PC-9 (cell line): Measurements from ENCODE around the gene RNF43. TPM values are rescaled to one million over a fixed set of nuclear protein-coding genes. Genes with fewer than 3 reads are reported as not detected.

Experiments used
- BruUV-seq: library from RNA; stranded (reverse); fragments of 400-500 nt; replicated peaks from 2 replicates; lab custom pipeline; 2021; lab: Mats Ljungman, UMichigan
- CTCF ChIA-PET: fragments of 300-600 bp; sonication (Branson Sonifier 250); formaldehyde crosslinking; loops from one replicate; lab custom pipeline; 2022; ENCODE audit warnings: antibody characterized with exemption; lab: Charles Lee
- POLR2A ChIA-PET: fragments of 300-600 bp; sonication (Branson Sonifier 250); formaldehyde crosslinking; loops from one replicate; lab custom pipeline; 2022; ENCODE audit warnings: antibody characterized with exemption; ENCODE audit not compliant: unreplicated experiment; lab: Charles Lee
- DNase-seq, 2 experiments: peaks; one replicate each; pipeline versions ENCODE4 v3.0.0 to v3.0.0-alpha.2; 2015 to 2022; ENCODE audit warnings: mixed read lengths in 1 of 2
- H2AFZ ChIP-seq: fragments of 200-600 bp; sonication (generic); 2 replicates; pipeline ENCODE4 v1.8.1; 2017; ENCODE audit warnings: antibody characterized with exemption
- H3F3A ChIP-seq: fragments of 200-600 bp; sonication (generic); 2 replicates; pipeline ENCODE4 v1.8.1; 2017; ENCODE audit warnings: antibody characterized with exemption, mild to moderate bottlenecking, low read depth; ENCODE audit not compliant: insufficient read depth
- H3K27ac ChIP-seq: fragments of 200-600 bp; sonication (generic); 2 replicates; pipeline ENCODE4 v1.6.1; 2016; ENCODE audit warnings: mixed run types
- H3K27me3 ChIP-seq: fragments of 200-600 bp; sonication (generic); 2 replicates; pipeline ENCODE4 v1.6.1; 2016; ENCODE audit warnings: low read depth, mixed run types; ENCODE audit not compliant: insufficient read depth
- H3K36me3 ChIP-seq: fragments of 200-600 bp; sonication (generic); 2 replicates; pipeline ENCODE4 v1.6.1; 2016; ENCODE audit warnings: low read depth, mixed run types
- H3K4me1 ChIP-seq: fragments of 200-600 bp; sonication (generic); replicated peaks from 2 replicates; pipeline ENCODE4 v1.6.1; 2016; ENCODE audit warnings: mixed run types; ENCODE audit not compliant: insufficient read depth
- H3K4me2 ChIP-seq: fragments of 200-600 bp; sonication (generic); 2 replicates; pipeline ENCODE4 v1.6.1; 2017; ENCODE audit warnings: mixed run types
- H3K4me3 ChIP-seq: fragments of 200-600 bp; sonication (generic); 2 replicates; pipeline ENCODE4 v1.6.1; 2016; ENCODE audit warnings: mixed run types
- H3K79me2 ChIP-seq: fragments of 200-600 bp; sonication (generic); 2 replicates; pipeline ENCODE4 v1.6.1; 2017; ENCODE audit warnings: low read depth, mixed run types
- H3K9me2 ChIP-seq: fragments of 200-600 bp; sonication (generic); 2 replicates; pipeline ENCODE4 v1.8.1; 2017; ENCODE audit warnings: mild to moderate bottlenecking; ENCODE audit not compliant: insufficient read depth
- H3K9me3 ChIP-seq: fragments of 200-600 bp; sonication (generic); 2 replicates; pipeline ENCODE4 v1.8.1; 2016; ENCODE audit warnings: low read depth; ENCODE audit not compliant: insufficient read depth
- H4K20me1 ChIP-seq: fragments of 200-600 bp; sonication (generic); 2 replicates; pipeline ENCODE4 v1.8.1; 2017; ENCODE audit not compliant: insufficient read depth
- EZH2 ChIP-seq: fragments of 200-600 bp; sonication (generic); IDR thresholded peaks from 2 replicates; pipeline ENCODE4 v1.8.0; 2017; ENCODE audit warnings: antibody characterized with exemption, low read depth
- intact Hi-C: fragments of 100-400 bp; cut with micrococcal nuclease; formaldehyde crosslinking; loops from one replicate; pipeline ENCODE4 v1.10.0; 2022; ENCODE audit not compliant: unreplicated experiment
- total RNA-seq: library from RNA; stranded (reverse); gene quantifications from 2 replicates; pipeline ENCODE4 v1.2.3, GENCODE V29; 2021
- TF ChIP-seq, protein P1 (sequence below): fragments of 200-600 bp; sonication (generic); conservative IDR thresholded peaks from 2 replicates; pipeline ENCODE4 v1.6.1; 2017; ENCODE audit warnings: mixed run types, antibody characterized with exemption, mild to moderate bottlenecking, moderate library complexity

Gene RNF43
- total RNA-seq, 1 experiment from 2014 or later = 0.33 TPM

DNA sequence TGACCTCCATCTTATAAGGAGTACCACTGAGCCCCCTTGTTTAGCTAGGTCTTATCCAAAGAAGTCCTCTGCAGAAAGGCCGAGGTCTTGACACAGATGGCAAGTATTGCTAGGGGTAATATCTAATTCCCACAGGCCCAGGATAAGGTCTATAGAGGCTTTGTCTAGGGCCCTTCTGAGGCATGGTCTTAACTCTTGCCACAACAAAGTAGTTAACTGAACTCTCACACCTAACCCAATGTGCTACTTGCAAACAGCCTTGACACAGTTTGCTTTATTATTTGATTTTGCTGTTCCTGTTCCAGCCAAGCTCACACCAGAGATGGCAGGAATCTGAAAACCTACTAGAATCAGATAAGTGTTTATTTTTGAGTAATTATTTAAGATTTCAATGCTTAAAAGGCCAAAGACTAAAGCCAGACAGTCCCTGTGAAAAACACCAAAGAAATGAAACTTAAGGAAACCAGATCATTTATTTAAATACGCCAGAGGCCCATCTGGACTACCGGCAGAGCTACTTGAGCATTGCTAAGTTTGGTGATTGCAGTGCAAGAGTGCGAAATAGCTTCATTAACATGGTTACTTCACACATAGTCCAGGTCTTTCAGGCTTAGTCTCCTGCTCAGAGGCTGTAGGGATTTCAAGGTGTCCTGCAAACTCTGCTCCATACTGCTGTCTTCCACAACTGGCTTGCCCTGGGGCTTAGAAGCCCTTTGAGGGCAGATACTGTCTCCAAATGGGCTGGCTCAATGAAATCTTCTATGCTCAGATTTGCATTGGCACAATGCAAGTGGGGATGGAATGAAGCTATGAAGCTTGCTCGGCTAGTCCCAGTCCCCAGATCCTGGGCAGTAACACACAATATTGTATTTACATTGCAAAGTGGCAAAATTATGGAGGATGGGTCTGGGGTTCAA is 36.9 kb downstream of the RNF43 start:
- no peaks in the 10 kb centered on the region for H3K79me2 ChIP-seq
- H2AFZ ChIP-seq = no peak overlapping the region
- H3K4me1 ChIP-seq = peaks cover 23% of the 10 kb centered on the region
- H3K9me2 ChIP-seq = no peaks in the 10 kb centered on the region
- H3K9me3 ChIP-seq = no peaks in the 10 kb centered on the region
- intact Hi-C loops = no loop called here
- no peak overlapping the region for H3K4me3 ChIP-seq
- CTCF ChIA-PET = interaction anchor here (0.5 kb wide), 2 partner anchors 38 to 134 kb away, joined by 3 to 6 read pairs; no protein-coding TSS in a partner anchor
- H3K36me3 ChIP-seq = no peaks in the 10 kb centered on the region
- H3K27me3 ChIP-seq = peaks cover 46% of the 10 kb centered on the region
- H4K20me1 ChIP-seq = no peaks in the 10 kb centered on the region
- DNase-seq = no peak
- no TSS peak for BruUV-seq
- H3F3A ChIP-seq = 0 out of 2 replicates have a peak, but pooled peaks cover 5% of the 10 kb centered on the region
- no peak overlapping the region for H3K4me2 ChIP-seq
- POLR2A ChIA-PET = interaction anchor here (0.6 kb wide), 1 partner anchor 25 kb away, joined by 6 read pairs; no protein-coding TSS in a partner anchor
- H3K27ac ChIP-seq = no peak overlapping the region
- TF ChIP-seq EZH2 = no peak
- TF ChIP-seq, protein P1, sequence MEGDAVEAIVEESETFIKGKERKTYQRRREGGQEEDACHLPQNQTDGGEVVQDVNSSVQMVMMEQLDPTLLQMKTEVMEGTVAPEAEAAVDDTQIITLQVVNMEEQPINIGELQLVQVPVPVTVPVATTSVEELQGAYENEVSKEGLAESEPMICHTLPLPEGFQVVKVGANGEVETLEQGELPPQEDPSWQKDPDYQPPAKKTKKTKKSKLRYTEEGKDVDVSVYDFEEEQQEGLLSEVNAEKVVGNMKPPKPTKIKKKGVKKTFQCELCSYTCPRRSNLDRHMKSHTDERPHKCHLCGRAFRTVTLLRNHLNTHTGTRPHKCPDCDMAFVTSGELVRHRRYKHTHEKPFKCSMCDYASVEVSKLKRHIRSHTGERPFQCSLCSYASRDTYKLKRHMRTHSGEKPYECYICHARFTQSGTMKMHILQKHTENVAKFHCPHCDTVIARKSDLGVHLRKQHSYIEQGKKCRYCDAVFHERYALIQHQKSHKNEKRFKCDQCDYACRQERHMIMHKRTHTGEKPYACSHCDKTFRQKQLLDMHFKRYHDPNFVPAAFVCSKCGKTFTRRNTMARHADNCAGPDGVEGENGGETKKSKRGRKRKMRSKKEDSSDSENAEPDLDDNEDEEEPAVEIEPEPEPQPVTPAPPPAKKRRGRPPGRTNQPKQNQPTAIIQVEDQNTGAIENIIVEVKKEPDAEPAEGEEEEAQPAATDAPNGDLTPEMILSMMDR = no peak

DNA sequence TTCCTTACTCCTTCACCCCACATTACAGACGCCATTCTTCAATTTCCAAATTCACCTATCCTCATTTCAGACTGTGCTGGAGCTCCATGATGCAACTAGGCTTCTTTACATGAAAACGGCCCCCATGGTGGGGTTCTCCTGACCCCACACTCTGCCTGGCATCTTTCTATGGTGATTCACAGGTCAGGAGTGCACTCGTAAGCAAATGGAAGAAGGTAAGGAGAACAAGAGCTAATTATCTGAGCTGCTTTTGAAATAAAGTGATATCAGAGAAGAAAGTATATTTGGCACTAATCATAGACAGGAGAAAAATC is 37.9 kb downstream of the RNF43 start:
- H4K20me1 ChIP-seq = no peaks in the 10 kb centered on the region
- H3K27me3 ChIP-seq = peaks cover 36% of the 10 kb centered on the region
- CTCF ChIA-PET = no interaction called here
- peaks cover 23% of the 10 kb centered on the region for H3K4me1 ChIP-seq
- no peaks in the 10 kb centered on the region for H3K36me3 ChIP-seq
- no peak overlapping the region for H3K4me3 ChIP-seq
- H3F3A ChIP-seq = 0 out of 2 replicates have a peak, but pooled peaks cover 5% of the 10 kb centered on the region
- intact Hi-C loops = no loop called here
- no peak for DNase-seq
- H3K4me2 ChIP-seq = no peak overlapping the region
- H3K79me2 ChIP-seq = no peaks in the 10 kb centered on the region
- no TSS peak for BruUV-seq
- no peak overlapping the region for H2AFZ ChIP-seq
- no peaks in the 10 kb centered on the region for H3K9me3 ChIP-seq
- TF ChIP-seq, protein P1 = no peak
- no peak for TF ChIP-seq EZH2
- POLR2A ChIA-PET = no interaction called here
- no peaks in the 10 kb centered on the region for H3K9me2 ChIP-seq
- H3K27ac ChIP-seq = no peak overlapping the region

DNA sequence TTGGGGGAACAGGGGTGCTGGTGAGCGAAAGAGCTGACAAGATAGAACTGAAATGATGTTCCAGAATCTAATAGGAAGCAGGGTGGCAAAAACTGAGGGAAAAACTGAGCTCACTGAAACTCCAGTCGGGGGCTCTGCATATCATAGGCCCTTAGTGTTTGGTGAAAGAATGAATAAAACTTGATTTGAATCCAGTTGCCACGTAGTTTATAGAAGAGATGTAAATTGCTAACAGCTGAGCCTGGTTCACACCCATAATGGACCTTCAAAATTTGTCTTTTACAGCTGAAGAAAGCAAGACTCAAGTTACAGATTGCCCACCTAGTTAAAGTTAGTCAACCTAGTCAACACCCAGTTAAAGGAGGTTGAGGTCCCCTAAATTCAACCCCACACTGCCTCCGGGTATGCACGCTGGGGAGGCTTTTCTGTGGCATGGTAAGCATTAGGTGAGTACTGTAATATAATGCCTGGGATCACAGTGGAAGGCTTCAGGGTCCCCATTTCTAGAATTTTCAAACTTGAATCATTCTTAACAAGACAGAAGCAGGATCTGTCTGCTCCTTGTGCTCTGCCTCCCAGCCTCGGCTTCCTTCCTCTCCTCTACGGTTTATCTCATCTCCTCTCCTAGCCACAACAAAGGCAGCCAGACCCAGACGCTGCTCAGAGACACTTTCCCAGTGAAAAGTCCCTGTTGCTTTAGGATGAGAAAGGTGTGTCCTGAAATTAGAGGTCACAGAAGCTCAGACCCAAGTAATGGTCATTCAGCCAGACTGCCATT is 38.4 kb downstream of the RNF43 start:
- Histone ChIP-seq H3K27me3 (peaks cover 32% of the 10 kb centered on the region; the same call in 1 of the 2 replicates), H3K4me1 (peaks cover 23% of the 10 kb centered on the region), H3K4me2 (no peak overlapping the region), H3K36me3 (no peaks in the 10 kb centered on the region), H2AFZ (no peak overlapping the region), H3F3A (0 out of 2 replicates have a peak, but pooled peaks cover 5% of the 10 kb centered on the region), H3K9me3 (no peaks in the 10 kb centered on the region), H3K9me2 (no peaks in the 10 kb centered on the region), H3K79me2 (no peaks in the 10 kb centered on the region), H4K20me1 (no peaks in the 10 kb centered on the region), H3K4me3 (no peak overlapping the region), H3K27ac (no peak overlapping the region)
- no TSS peak for BruUV-seq
- CTCF ChIA-PET = no interaction called here
- POLR2A ChIA-PET = interaction anchor here (0.5 kb wide), 1 partner anchor 39 kb away, joined by 12 read pairs; no protein-coding TSS in a partner anchor
- intact Hi-C loops = no loop called here
- no peak for DNase-seq
- TF ChIP-seq EZH2 = no peak
- TF ChIP-seq, protein P1 = no peak
